ENCODE data around the gene EIF1B.
"Not testable (repeated sequence)": the region's sequence is repeated elsewhere in the genome, so short reads cannot be mapped to it uniquely, and the experiment has no call there.

EIF1B gene

DNA sequence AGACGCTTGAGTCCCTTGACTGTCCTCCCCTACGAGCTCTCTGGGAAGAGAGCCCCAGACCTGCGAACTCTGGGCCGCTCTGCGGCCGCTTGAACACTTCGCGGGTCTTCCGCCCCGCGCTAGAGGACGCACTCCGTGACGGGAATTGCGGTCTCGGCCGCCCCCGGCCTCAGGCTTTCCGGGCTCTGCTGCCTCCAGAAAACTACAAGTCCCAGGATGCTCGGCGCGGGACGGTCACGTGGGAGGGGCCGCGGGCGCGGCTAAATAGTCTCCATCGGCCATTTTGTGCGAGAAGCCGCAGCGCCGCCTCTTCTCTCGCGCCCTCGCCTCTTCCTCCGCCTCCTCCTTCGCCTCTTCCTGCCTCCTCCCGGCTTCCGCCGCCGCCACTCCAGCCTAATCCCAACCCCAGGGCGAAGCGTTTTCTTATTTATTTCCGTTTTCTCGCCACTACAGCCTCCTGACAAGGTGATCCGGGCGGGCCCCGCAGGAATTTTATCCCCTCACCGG lies at the start of gene EIF1B:
Gene EIF1B (plus strand): TSS at position 290 of the 507 bp plus-strand sequence. CDS start 235 bp downstream, outside the sequence.
- DNase-seq (ENCODE audit: low spot score) = peak; percentile 98

DNA sequence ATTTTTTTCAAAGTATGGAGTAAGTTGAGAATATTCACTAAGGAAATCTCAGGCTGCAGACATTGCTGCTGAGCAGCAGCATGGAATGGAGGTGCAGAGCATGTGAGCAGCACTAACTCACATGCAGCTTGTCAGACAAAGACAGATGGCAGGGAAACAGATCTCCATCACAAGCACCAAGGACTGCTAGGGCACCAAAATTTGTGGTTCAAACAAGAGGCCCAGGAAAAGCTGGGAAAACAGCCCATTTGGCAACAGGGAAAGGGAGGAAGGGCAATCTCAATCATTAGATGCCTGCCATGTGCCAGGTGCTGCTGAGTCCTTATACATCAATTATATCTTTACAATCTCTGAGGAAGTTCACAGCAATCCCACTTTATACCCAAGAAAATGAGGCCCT lies 47.2 kb upstream of the EIF1B start:
- no peak for DNase-seq (ENCODE audit: low spot score)

DNA sequence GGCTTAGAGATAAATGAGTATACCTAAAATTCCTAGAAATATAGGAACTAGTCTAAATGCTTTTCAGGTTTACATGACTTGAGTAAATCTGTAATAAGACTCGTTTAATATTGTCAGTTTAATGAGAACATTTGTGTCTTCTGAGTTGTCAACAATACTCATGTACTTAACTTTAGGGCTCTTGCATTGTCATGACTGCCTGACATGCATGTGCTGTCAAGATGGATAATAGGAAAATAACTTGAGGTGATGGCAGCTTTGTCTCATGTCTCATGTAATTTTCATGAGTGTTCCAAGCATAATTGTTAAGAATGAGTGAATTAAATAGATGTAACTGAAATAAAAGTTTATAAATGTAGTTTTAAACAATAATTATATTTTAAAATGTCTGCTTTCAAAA lies 45.1 kb upstream of the EIF1B start:
- no peak for DNase-seq (ENCODE audit: low spot score)

DNA sequence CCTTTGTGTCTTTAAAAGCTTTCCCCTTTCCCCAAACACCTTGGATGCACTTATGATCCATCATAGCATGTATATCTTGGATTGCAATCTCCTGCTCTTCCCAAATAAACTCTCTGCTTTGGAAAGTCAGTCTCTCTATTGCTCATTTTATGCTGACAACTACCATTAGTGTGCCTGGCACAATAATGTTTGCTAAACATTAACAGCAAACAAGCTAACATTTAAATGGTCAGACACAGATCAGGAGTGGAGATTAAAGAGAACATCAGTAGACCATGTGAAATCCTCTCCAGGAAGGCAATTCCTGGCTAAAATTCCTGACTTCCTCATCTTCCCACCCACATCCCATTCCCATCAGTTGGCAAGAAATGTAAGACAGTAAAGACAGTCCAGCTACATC lies 44.3 kb upstream of the EIF1B start:
- DNase-seq (ENCODE audit: low spot score) = no peak

DNA sequence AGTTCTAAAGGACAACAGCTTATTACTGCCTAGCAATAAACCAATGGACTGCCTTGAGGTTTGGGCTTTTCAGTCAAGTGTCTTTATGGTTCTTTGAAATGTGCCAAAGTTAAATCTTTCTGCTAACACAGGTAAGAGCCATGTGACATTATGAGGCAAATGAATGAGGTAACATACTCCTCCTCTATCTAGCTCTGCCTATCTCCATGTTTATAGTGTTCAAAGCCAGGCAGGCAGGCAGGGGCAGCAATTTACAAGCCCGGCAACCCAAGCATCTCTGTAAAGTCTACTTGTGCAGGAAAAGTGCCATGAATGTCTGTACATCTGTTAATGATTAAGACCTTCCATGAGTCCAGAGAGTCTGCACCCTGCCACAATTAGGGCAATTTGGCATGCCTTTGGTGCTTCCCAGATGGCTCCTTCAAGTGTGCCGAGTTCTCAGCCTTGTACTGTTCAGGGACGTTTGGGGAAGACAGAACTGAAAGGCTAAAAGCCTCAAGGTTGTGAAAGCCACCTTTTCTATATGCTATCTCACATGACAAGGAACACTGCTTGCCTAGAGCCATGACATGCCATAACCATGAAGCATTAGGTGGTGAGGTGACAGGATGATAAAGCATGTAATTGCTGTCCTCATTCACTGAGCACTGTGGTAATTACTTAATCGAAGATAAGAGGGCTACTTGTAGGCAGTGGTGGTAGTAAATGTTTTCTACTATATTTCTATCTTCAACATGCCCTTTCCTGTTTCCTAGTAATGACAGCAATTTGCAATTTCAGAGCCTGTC lies 41.4 kb upstream of the EIF1B start:
- DNase-seq (ENCODE audit: low spot score) = no peak

DNA sequence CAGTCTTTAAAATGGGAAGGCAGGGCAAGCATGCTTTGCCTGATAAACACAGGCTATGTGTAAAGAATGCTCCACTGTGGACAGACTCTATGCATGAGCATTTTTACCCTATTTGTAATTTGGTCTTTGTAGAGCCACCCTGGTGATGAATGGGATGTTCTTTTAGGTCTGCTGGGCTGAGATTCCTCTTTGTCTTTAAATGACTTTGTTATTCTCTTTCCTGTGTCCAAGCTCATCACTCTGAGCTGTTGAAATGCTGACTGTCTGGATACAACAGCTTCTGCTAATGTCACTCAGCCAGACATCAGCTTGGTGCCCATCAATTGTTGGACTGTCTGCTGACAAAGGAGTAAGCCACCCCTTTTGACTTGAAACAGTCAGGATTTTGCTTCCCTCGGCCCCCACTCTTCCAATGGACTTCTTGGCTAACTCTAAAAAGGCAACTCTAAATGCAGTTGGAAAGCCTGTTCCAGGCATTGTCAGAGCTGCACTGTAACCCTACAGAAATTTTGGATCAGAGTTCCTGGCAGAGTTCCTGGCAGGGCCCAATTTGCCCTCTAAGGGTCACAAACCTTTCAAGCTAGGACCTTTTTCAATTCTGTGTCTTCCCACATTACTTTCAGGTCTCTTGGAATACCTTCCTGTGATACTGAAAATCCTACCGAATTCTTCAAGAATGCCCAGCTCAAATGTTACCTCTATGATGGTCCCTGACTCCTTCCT lies 40.5 kb upstream of the EIF1B start:
- DNase-seq (ENCODE audit: low spot score) = no peak

DNA sequence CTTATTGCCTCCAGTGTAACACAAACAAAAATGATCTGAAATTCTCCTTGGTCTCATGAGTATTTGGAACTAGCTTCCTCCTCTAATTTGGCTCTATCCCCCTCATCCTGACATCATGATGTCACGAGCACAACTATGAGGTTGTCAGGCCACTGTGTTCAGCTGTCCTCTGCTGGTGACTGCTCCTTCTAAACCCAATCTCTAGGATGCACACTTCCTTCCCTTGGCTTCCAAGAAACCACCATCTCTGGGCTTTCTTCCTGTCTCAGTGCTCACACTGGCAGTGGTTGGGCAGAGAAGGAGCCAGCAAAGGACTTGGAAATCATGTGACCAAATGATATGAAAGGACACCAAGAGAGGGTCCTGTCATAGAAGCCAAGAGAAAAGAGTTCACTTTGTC lies 30.7 kb upstream of the EIF1B start:
- no peak for DNase-seq (ENCODE audit: low spot score)

DNA sequence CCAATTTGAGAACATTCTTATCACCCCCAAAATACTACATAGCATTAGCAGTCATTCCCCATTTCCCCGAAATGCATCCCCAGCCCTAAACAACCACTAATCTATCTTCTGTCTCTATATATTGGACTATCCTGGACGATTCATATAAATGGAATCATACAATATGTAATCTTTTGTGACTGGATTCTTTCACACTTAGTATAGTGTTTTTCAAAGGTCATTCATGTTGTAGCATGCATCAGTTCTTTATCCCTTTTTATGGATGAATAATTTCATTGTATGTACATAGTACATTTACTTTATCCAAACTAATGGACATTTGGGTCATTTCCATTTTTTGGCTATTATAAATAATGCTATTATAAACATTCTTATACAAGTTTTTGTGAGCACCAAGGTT lies 27.5 kb upstream of the EIF1B start:
- DNase-seq (ENCODE audit: low spot score) = no peak

DNA sequence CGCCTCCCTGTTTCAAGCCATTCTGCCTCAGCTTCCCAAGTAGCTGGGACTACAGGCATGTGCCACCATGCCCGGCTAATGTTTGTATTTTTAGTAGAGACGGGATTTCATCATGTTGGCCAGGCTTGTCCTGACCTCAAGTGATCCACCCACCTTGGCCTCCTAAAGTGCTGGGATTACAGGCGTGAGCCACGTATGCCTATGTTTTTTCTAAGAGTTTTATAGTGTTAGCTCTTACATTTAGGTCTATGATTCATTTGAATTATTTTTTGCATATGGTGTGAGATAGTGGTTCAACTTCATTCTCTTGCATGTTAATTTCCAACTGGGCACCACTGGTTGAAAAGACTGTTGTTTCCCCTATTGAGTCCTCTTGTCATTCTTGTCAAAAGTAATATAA lies 26.4 kb upstream of the EIF1B start:
- not testable (repeated sequence) for DNase-seq (ENCODE audit: low spot score)

DNA sequence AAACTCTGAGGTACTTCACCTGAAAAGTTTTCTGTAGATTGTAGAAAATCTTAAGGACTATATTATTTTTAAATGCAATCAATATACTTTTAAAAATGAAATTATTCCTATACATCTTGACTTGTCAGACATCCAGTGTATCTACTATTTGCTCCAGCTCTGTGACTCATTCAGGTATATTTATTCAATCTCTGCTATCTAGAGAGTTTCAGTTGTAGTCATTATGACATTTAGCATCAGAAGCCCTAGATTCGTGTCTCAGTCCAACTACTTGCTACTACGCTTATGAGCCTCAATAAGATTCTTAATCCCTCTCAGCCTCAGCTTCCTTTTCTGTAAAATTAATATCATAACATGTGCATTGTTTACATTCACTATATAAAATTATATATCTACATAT lies 22.3 kb upstream of the EIF1B start:
- no peak for DNase-seq (ENCODE audit: low spot score)

DNA sequence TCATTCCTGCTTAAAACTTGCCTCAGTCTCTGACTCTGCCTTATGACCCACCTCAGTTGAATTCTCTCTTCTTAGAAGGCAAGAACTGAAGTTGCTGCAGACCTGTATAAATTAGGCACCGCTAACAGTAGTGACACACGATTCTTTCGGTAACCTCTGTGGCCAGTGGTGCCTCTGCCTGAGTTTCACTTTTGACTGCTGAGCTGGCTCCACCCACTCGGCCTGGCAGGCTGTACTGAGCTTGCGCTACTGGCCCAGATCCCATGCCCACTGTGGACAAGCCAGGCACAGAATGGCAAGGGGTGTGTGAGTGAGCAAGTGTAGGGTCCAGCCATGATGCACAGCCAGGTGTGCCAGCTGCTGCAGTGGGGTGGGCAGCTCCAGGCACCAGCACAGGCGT lies 19.1 kb upstream of the EIF1B start:
- peak; percentile 21 for DNase-seq (ENCODE audit: low spot score)

DNA sequence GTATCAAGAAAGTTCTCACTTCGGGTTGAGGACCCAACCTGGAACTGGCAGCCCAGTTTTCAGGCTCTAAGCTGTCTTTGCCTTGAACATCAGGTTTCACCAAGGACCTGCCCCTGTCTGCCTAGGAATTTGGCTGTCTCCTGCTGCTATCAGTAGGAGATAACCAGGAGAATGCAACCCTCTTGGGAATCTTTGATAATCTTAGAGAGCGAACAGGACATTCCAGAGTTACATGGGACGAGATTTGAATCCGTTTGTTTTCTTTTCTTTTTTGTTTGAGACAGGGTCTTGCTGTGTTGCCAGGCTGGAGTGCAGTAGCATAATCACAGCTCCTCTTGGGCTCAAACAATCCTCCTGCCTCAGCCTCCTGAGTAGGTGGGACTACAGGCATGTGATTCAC lies 18.0 kb upstream of the EIF1B start:
- no peak for DNase-seq (ENCODE audit: low spot score)

DNA sequence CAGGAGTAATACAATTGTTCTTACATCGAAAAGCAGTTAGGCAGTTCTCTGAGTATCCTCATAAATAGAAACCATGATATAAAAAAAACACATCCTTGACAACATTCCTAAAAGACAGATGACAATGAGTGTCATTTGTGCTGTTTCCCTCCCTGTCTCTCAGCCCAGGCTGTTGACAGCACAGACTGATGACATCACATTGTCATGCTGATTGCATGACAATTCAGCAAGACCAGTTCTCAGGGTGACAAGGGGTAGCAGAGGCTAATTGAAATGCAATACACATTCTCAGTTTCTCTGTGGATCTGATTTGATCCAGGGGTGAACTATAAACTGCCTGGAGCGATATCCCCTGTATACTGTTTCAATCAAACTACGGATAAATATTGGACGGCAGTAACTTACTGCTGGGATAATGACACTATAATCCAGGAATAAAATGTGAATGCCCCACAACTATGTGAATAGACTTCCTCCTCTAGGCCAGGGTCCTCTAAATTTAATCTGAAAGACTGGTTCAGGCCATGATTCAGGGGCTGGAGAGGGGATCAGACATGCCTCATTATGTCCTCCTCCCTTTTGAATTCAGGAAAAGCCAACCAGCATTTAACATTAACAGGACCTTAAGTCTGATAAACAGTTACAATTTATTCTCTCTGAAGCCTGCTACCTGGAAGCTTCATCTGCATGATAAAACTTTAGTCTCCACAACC lies 16.7 kb upstream of the EIF1B start:
- DNase-seq (ENCODE audit: low spot score) = no peak

DNA sequence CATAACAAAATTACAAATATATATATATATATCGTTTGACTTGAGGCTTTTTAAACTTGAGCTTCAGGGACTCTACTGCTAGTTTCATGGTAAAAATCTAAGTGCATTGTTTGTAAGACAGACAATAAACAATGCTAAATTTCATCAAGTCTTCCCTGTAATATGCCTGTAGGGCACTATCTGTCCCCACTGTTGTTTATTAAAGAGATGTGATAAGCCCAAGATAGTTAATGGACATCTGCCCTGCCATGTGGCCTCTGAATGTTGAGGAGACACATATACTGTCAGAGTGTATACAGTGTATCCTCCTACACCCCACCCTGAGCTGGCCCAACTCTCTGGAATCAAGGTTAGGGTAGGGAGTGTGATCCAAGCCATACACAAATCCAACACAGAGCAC lies 15.1 kb upstream of the EIF1B start:
- no peak for DNase-seq (ENCODE audit: low spot score)

DNA sequence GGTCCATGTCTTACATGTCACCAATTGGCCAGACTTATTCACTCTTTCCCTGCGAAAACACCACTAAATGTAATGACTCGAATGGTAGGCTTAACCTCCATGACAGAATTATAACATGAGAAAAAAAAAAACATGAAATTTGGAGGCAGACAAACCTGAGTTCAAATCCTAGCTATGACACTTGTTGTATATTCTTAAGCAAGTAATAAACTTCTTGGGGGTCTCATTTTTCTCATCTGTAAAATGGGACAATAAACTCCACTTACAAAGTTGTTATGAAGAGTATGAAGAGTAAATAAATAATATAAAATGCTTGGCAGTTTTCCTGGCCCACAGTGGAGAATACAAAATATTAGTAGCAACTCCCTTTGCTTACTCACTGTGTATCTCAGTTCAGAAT lies 11.4 kb upstream of the EIF1B start:
- DNase-seq (ENCODE audit: low spot score) = no peak

DNA sequence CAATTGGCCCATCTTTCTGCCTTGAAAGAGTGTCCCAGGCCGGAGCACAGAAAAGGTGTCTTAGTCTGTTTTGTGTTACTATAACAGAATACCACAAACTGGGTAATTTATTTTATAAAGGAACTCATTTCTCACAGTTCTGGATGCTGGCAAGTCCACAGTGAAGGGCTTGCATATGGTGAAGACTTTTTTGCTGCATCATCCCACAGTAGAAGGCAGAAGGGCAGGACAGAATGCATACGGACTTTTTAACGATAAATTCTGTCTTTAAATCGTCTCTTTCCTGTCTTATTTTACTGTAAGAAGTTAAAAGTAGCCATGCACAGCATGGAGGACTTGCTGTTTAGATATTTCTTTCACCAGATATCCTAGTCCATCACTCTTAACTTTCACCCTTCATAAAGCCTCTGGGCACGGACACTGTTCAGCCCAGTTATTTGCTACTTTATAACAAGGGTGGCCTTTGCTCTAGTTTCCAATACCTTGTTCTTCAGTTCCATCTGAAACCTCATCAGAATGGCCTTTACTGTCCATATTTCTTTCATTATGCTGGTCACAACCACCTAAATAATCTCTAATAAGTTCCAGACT lies 10.3 kb upstream of the EIF1B start:
- DNase-seq (ENCODE audit: low spot score) = no peak

DNA sequence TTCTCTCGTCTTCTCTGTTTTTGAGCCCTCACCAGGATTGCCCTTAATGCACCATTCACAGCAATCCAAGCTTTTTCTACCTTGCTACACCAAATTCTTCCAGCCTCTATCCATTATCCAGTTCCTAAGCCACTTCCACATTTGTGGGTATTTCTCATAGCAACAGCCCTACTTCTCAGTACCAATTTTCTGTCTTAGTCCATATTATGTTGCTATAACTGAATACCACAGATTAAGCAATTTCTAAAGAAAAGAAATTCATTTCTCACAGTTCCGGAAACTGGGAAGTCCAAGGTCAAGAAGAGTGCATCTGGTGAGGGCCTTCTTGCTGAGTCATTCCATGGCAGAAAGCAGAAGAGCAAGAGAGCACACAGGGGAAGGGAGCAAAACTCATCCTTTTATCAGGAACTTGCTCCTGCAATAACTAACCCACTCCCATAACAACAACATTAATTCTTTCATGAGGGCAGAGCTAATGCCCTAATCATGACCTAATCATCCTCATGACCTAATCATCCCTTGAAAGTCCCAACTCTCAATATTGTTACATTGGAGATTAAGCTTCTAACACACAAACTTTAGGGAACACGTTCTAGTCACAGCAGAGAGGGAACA lies 9.7 kb upstream of the EIF1B start:
- DNase-seq (ENCODE audit: low spot score) = peak; percentile 4

DNA sequence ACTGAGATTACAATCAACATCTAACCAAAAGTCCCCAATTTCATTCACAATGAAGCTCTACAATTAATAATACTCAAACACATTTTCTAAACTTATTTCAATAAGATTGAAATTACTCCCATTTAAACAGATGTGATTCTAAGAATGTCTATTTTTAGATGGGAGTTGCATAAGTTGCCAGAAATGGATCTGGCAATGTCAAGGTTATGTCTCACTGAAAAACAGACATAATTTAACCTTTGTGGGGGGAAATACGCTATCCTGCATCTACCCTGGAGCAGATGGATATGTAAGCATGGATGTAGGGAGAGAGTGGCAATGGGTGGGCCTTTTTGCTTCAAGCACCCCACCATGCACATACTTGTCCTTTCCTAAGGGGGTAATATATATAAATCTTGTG lies 6.7 kb upstream of the EIF1B start:
- no peak for DNase-seq (ENCODE audit: low spot score)

DNA sequence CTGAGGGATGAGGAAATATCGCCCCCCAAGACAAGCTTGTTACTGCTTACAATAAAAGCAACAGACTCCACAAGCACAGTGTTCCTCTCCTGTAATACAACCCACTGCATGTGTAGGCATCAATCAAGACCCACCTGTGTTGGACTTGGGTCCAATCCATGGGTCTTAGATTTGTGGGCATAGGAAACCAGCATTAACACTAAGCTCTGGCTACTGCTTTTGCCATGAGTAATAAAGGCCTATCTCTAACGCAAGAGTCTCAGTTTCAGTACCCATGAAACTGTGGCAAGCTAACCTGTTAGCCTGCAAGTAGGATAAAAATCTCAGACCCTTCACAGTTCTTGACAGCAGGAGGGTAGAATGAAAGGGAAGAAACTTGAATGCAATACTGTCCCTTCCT lies 5.2 kb upstream of the EIF1B start:
- no peak for DNase-seq (ENCODE audit: low spot score)

DNA sequence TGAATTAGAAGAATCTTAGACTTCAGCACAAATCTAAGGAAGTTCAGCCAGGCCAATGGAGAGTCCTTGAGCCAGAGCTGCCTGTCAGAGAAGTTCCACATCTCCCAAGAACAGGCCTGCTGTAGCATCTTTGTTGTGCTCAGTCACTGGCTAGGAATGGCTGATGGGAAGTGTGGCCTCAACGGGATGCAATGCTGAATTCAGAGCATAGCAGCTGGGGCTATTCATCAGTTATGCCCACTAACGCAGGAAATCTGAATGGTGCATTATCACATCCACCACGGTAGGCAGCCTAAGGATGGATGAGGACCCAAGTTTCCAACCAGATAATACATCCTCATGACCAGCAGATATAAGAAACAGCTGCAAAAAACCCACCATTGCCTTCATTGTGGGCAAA lies 3.2 kb upstream of the EIF1B start:
- no peak for DNase-seq (ENCODE audit: low spot score)

DNA sequence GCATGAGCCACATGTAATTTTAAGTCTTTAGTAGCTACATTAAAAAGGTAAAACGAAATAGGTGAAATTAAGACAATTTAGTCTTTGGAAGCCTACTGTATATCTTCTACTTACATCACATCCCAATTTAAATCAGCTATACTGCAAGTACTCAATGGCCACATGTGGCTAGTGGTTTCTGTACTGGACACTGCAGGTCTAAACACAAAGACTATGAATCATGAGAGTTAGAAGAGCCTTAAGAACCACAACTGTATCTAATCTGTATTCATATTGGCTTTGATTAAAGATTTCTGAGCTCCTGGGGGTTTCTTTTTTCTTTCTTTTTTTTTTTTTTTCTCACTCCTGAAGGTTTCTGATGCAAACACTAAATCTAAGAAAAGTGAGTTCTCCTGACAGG lies 2.3 kb upstream of the EIF1B start:
- no peak for DNase-seq (ENCODE audit: low spot score)
